ENCODE data around the gene TBXA2R. TPM values are rescaled to one million over a fixed set of nuclear protein-coding genes. Genes with fewer than 3 reads are reported as not detected.

The TBXA2R gene
- total RNA-seq, 4 donors from 2014 or later = 4.8 to 17.2 (median 7.7) TPM

- TF ChIP-seq POLR2AphosphoS5 (IDR thresholded peaks at IDR 0.05) (no peak), EP300 (IDR thresholded peaks at IDR 0.05) (no peak), CTCF (IDR thresholded peaks at IDR 0.05) (no peak), POLR2A (IDR thresholded peaks at IDR 0.05; ENCODE audit: low read depth) (no peak)
- DNase-seq (ENCODE audit: extremely low spot score) = no peak
- 93% methylated on average over 3 of the region's 28 CpGs for WGBS
- H3K36me3 ChIP-seq = peaks cover 0 to 29% (median 13%) of the 10 kb centered on the region in 4 donors
- H3K4me3 ChIP-seq = no peak overlapping the region
- no peaks in the 10 kb centered on the region for H3K27me3 ChIP-seq
- no peaks in the 10 kb centered on the region for H3K9me3 ChIP-seq
- H3K4me1 ChIP-seq = peaks cover 5 to 22% (median 20%) of the 10 kb centered on the region in 4 donors
- intact Hi-C loops (cut with DNase I) = no loop called here
- no peak overlapping the region for H3K27ac ChIP-seq (replicated peaks in 1 of 4)
Observed at GRCh38 chr19:3599776-3600187, 6.9 kb downstream of the TBXA2R start.

- H3K36me3 ChIP-seq = peaks cover 0 to 29% (median 13%) of the 10 kb centered on the region in 4 donors
- H3K4me3 ChIP-seq = no peak overlapping the region
- TF ChIP-seq CTCF (IDR thresholded peaks at IDR 0.05) (no peak), POLR2A (IDR thresholded peaks at IDR 0.05; ENCODE audit: low read depth) (no peak), EP300 (IDR thresholded peaks at IDR 0.05) (no peak), POLR2AphosphoS5 (IDR thresholded peaks at IDR 0.05) (no peak)
- peaks cover 0 to 7% (median 0%) of the 10 kb centered on the region in 4 donors for H3K4me1 ChIP-seq
- H3K27ac ChIP-seq (replicated peaks in 1 of 4) = no peak overlapping the region
- DNase-seq (ENCODE audit: extremely low spot score) = no peak
- no peaks in the 10 kb centered on the region for H3K27me3 ChIP-seq
- H3K9me3 ChIP-seq = no peaks in the 10 kb centered on the region
- intact Hi-C loops (cut with DNase I) = no loop called here
- WGBS = 80% methylated on average over 28 of the region's 34 CpGs
Observed at GRCh38 chr19:3595521-3596061, 11.1 kb downstream of the TBXA2R start.

GRCh38 chr19:3593156-3593555 lies 13.5 kb downstream of the TBXA2R start:
- no peaks in the 10 kb centered on the region for H3K27me3 ChIP-seq
- H3K4me3 ChIP-seq = no peak overlapping the region
- TF ChIP-seq EP300 (IDR thresholded peaks at IDR 0.05) (no peak), CTCF (IDR thresholded peaks at IDR 0.05) (no peak), POLR2A (IDR thresholded peaks at IDR 0.05; ENCODE audit: low read depth) (no peak), POLR2AphosphoS5 (IDR thresholded peaks at IDR 0.05) (no peak)
- H3K36me3 ChIP-seq = peaks cover 0 to 21% (median 5%) of the 10 kb centered on the region in 4 donors
- intact Hi-C loops (cut with DNase I) = no loop called here
- H3K9me3 ChIP-seq = no peaks in the 10 kb centered on the region
- DNase-seq (ENCODE audit: extremely low spot score) = no peak
- WGBS = 64% methylated on average over 7 of the region's 11 CpGs
- H3K4me1 ChIP-seq = peaks cover 0 to 7% (median 0%) of the 10 kb centered on the region in 4 donors
- peak overlapping the region in 1 of 4 donors; percentile 10 for H3K27ac ChIP-seq (replicated peaks in 1 of 4)

GRCh38 chr19:3591876-3592613 lies 14.6 kb downstream of the TBXA2R start:
- Histone ChIP-seq H3K4me1 (peaks cover 4 to 7% (median 4%) of the 10 kb centered on the region in 4 donors), H3K36me3 (peaks cover 0 to 14% (median 5%) of the 10 kb centered on the region in 4 donors), H3K9me3 (no peaks in the 10 kb centered on the region), H3K4me3 (no peak overlapping the region), H3K27ac (replicated peaks in 1 of 4) (peak overlapping the region in 2 of 4 donors; percentile 10 to 34), H3K27me3 (no peaks in the 10 kb centered on the region)
- DNase-seq (ENCODE audit: extremely low spot score) = no peak
- 100% methylated on average over 1 of the region's 9 CpGs for WGBS
- no peak for TF ChIP-seq POLR2AphosphoS5 (IDR thresholded peaks at IDR 0.05)
- TF ChIP-seq POLR2A (IDR thresholded peaks at IDR 0.05; ENCODE audit: low read depth) = no peak
- no peak for TF ChIP-seq EP300 (IDR thresholded peaks at IDR 0.05)
- no peak for TF ChIP-seq CTCF (IDR thresholded peaks at IDR 0.05)
- intact Hi-C loops (cut with DNase I) = no loop called here
